ENCODE results near the gene ATP2A3.
A peak's percentile ranks its signal among the peaks of the same experiment; 100 is the strongest.
"Not testable (repeated sequence)": the region's sequence is repeated elsewhere in the genome, so short reads cannot be mapped to it uniquely, and the experiment has no call there.

The ATP2A3 gene

GRCh38 chr17:3956327-3956957 is 7.8 kb downstream of the ATP2A3 start:
- FAIRE-seq: no peak
- DNase-seq (ENCODE audit: low spot score): no peak

DNA sequence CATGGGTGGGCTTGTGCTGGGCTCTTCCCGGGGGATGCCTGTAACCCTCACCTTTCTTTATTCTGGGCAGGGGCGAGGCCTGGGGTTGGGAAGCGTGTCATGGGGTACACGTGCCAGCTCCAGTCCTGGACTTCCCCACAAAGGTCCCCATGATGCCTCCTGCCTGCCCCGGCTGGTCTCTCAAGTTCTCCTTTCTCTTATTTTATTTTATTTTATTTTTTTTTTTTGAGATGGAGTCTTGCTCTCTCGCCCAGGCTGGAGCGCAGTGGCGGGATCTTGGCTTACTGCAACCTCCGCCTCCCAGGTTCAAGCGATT is 8.6 kb downstream of the ATP2A3 start:
- DNase-seq (ENCODE audit: low spot score) (no peak), FAIRE-seq (no peak)

DNA sequence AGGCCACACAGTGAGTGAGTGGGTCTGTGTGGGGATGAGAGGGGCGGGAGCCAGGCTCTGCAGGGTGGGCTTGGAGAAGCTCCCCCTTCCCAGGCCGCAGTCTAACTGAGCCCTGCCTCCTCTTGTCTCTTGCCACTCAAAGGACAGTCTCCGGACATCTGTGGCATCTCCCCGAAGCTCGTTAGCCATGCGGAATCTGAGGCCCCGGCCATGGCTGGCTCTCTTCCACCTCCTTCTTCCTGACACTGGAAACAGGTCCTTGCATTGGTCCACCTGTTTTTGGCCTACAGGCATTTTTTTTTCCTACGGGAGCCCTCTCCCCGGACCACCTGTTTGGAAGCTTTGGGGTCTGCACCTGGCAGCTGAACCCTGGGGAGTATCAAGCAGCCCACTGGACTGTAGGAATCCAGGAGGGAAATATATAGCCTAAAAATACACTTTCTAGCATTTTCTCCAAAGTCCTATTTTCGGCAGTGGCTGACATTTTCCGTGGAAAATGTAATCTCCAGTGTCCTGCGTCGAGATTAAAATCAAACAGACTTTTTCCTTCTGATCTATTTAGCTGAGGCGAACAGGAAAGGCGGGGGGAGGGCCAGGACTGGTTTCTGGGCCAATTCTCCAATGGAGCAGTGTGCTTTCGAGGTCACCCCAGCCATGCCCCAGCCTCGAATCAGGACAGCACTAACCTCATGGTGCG is 9.1 kb downstream of the ATP2A3 start:
- no peak for FAIRE-seq
- no peak for DNase-seq (ENCODE audit: low spot score)

DNA sequence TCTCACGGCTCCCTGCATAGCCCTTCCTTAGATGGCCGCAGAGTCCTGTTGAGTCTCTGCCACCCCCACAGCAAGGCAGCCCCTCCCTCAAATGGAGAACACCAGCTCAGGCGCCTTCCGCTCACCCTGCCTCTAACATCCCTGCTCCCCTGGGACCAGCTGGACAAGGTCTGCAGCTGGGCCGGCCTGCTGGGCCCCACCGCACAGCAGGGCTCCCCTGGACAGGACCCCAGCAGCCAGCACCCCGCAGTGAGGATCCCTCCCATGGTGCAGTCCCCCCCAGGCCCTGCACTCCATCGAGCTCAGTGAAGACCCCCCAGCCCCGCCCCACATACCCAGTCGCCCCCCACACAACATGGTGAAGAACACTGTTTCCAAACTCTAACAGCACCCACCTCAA is 10.2 kb downstream of the ATP2A3 start:
- DNase-seq (ENCODE audit: low spot score) (no peak), FAIRE-seq (no peak)

DNA sequence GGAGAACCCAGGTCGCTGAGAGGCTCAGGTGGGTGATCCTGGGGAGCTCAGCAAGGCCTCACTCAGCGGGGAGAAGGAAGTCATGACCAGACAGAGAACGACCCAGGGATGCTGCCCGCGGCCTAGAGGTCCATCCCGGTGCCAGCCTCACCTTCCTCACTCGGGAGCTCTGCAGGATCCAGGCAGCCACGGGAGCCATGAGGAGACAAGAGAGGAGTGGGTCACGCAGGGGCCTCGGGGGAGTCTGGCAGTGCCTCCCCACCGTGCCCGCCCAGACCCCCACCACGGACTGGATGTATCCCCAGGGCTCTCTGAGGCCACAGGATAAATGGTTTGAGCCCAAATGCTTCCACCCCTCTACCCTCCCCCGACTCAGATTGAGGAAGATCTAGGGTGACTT is 10.7 kb downstream of the ATP2A3 start:
- no peak for DNase-seq (ENCODE audit: low spot score)
- no peak for FAIRE-seq

DNA sequence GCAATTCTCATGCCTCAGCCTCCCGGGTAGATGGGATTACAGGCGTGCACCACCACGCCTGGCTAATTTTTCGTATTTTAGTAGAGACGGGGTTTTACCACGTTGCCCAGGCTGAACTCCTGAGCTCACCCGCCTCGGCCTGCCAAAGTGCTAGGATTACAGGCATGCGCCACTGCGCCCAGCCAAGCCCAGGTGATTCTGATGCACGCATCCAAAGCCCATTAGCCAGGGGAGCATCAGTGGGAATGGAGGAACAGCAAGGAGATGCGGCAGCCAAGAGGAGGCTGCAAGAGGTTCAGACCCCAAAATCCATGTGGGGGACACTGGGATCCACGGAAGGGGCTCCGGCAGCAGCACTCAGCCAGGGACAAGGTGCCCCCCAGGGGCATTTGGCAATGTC is 12.1 kb downstream of the ATP2A3 start:
- no peak for DNase-seq (ENCODE audit: low spot score)
- no peak for FAIRE-seq

GRCh38 chr17:3951420-3951819 is 12.8 kb downstream of the ATP2A3 start:
- FAIRE-seq (no peak), DNase-seq (ENCODE audit: low spot score) (no peak)

DNA sequence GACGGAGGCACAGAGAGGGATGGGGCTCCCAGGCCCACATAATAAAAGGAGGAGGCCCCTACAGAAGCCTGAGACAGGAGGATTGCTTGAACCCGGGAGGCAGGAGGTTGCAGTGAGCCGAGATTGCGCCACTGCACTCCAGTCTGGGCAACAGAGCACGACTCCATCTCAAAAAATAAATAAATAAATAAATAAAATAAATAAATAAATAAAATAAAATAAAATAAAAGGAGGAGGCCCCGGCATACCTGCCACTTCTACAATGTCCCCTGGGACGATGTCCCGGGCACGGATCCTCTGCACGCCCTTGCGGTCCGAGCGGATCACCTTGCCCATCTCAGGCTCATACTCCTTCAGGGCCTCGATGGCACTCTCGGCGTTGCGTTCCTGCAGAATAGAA is 13.2 kb downstream of the ATP2A3 start:
- no peak for DNase-seq (ENCODE audit: low spot score)
- no peak for FAIRE-seq

DNA sequence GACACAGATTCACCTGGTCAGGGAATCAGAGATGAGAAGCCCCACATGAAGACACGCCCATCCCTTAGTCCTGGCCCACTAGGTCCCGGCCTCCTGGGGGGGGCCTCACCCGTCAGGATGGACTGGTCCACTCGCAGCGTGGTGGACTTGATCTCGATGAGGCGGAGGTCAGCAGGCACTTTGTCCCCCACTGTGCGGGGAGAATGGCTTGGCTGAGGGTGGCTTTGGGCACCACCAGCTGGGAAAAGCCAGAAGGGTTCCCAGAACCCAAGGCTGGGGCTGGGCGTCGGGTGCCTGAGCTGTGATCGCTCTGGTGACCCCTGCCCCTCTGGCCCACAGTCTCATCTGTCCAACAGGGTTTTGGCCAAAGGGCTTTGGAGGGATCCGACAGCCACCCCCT is 13.7 kb downstream of the ATP2A3 start:
- no peak for DNase-seq (ENCODE audit: low spot score)
- no peak for FAIRE-seq

DNA sequence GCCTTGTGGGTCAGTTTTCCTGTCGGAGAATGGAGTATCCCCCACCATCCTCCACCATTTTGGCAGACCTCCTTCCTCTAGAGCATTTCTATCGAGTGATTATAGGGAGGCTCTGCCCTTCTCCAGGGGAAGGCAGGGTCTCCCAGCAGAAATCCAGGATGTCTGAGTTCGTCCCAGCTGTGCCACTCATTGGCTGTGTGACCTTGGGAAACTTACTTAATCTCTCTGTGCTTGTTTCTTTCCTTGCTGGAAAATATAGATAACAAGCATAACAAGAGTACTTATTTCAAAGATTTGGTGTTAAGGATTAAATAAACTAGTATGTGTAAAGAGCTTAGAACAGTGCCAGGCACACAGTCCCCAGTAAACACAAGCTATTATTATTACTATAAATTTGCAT is 14.8 kb downstream of the ATP2A3 start:
- DNase-seq (ENCODE audit: low spot score) (no peak), FAIRE-seq (no peak)

DNA sequence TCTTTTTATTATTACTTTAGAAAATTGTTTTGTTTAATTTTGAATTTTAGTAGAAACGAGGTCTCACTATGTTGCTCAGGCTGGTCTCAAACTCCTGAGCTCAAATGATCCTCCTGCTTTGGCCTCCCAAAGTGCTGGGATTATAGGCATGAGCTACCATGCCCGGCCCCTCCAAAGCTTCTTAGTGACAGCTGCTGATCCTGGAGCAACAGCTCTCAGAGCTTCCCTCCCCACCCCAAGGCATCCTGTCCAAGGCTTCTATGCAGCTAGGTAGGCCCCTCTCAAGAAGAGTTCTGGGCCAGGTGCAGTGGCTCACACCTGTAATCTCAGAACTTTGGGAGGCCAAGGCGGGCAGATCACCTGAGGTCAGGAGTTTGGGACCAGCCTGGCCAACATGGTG is 15.7 kb downstream of the ATP2A3 start:
- not testable (repeated sequence) for DNase-seq (ENCODE audit: low spot score); FAIRE-seq

- DNase-seq (ENCODE audit: low spot score): no peak
- no peak for FAIRE-seq
These were observed 16.9 kb downstream of the ATP2A3 start for GRCh38 chr17:3947318-3947810.

GRCh38 chr17:3946711-3947235 is 17.5 kb downstream of the ATP2A3 start:
- FAIRE-seq: no peak
- no peak for DNase-seq (ENCODE audit: low spot score)

GRCh38 chr17:3944485-3945388 is 19.5 kb downstream of the ATP2A3 start:
- FAIRE-seq (no peak), DNase-seq (ENCODE audit: low spot score) (peak; percentile 46)

- DNase-seq (ENCODE audit: low spot score) (no peak), FAIRE-seq (no peak)
These were observed 20.9 kb downstream of the ATP2A3 start for GRCh38 chr17:3943240-3943891.

- no peak for DNase-seq (ENCODE audit: low spot score)
- FAIRE-seq: no peak
These were observed 23.1 kb downstream of the ATP2A3 start for GRCh38 chr17:3940965-3941698.

- no peak for FAIRE-seq
- no peak for DNase-seq (ENCODE audit: low spot score)
These were observed 26.9 kb downstream of the ATP2A3 start for GRCh38 chr17:3937359-3937758.

GRCh38 chr17:3935825-3936355 is 28.3 kb downstream of the ATP2A3 start:
- FAIRE-seq (no peak), DNase-seq (ENCODE audit: low spot score) (no peak)

DNA sequence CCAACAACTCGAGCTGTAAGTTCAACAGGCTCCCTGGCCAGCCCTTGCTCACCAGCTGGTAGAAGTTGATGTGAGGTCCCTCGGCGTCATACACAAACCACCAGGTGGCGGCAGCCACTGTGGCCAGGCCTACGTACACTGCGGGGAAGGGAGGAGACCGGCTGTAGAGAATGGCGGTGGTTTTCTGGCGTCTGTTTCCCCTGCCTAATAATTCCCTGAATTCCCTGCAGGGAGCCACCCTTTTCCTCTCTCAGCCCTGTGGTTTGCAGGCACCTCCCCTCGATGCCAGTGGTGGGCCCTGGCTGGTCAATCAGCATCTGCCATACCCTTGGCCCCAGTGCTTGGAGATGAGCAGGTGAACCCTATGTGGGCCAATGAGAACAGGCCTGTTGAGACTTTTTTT is 29.1 kb downstream of the ATP2A3 start:
- DNase-seq (ENCODE audit: low spot score) (no peak), FAIRE-seq (no peak)

- no peak for DNase-seq (ENCODE audit: low spot score)
- FAIRE-seq: no peak
These were observed 34.5 kb downstream of the ATP2A3 start for GRCh38 chr17:3929764-3930163.

GRCh38 chr17:3929181-3929580 is 35.1 kb downstream of the ATP2A3 start:
- FAIRE-seq (no peak), DNase-seq (ENCODE audit: low spot score) (no peak)
